Skin of body (tissue), 2 donors: ENCODE measurements around the gene INHA. TPM values are rescaled to one million over a fixed set of nuclear protein-coding genes. Genes with fewer than 3 reads are reported as not detected.
A peak's percentile ranks its signal among the peaks of the same experiment; 100 is the strongest.

Source experiments
- DNase-seq: peaks from one replicate; lab custom pipeline; 2025; lab: John Stamatoyannopoulos, UW
- total RNA-seq: library from RNA; depleted of rRNA; stranded (reverse); fragments of >200 nt; gene quantifications from one replicate; pipeline ENCODE4 v1.2.3, GENCODE V29; 2014

The INHA gene
- 0.10 TPM for total RNA-seq

GRCh38 chr2:219572237-219573001 is at the start of gene INHA:
Gene INHA (plus strand): TSS chr2:219572310. CDS start chr2:219572375, 65 bp downstream.
- no peak for DNase-seq

- DNase-seq: no peak
Observed at GRCh38 chr2:219523031-219523671, 49.0 kb upstream of the INHA start.

GRCh38 chr2:219524817-219525216 is 47.3 kb upstream of the INHA start:
- no peak for DNase-seq

- DNase-seq: no peak
Observed at GRCh38 chr2:219525533-219526232, 46.4 kb upstream of the INHA start.

- DNase-seq: no peak
Observed at GRCh38 chr2:219526320-219527075, 45.6 kb upstream of the INHA start.

GRCh38 chr2:219527076-219527394 is 45.1 kb upstream of the INHA start:
- DNase-seq: no peak

- no peak for DNase-seq
Observed at GRCh38 chr2:219527472-219527871, 44.6 kb upstream of the INHA start.

GRCh38 chr2:219530048-219530963 is 41.8 kb upstream of the INHA start:
- peak; percentile 82 for DNase-seq

GRCh38 chr2:219531639-219532377 is 40.3 kb upstream of the INHA start:
- no peak for DNase-seq

GRCh38 chr2:219532378-219532649 is 39.8 kb upstream of the INHA start:
- no peak for DNase-seq

GRCh38 chr2:219533930-219534661 is 38.0 kb upstream of the INHA start:
- no peak for DNase-seq

- DNase-seq: no peak
Observed at GRCh38 chr2:219536425-219536824, 35.7 kb upstream of the INHA start.

- no peak for DNase-seq
Observed at GRCh38 chr2:219536967-219537366, 35.1 kb upstream of the INHA start.

GRCh38 chr2:219537657-219538488 is 34.2 kb upstream of the INHA start:
- DNase-seq: no peak

- DNase-seq: no peak
Observed at GRCh38 chr2:219538504-219538951, 33.6 kb upstream of the INHA start.

- no peak for DNase-seq
Observed at GRCh38 chr2:219538956-219539788, 32.9 kb upstream of the INHA start.

GRCh38 chr2:219539926-219540678 is 32.0 kb upstream of the INHA start:
- DNase-seq: no peak
